Hindlimb muscle (tissue), 1 donor: ENCODE measurements around the gene BTBD10. TPM values are rescaled to one million over a fixed set of nuclear protein-coding genes. Genes with fewer than 3 reads are reported as not detected.
"Not testable (repeated sequence)": the region's sequence is repeated elsewhere in the genome, so short reads cannot be mapped to it uniquely, and the experiment has no call there.

Experiments
- DNase-seq: peaks from one replicate; pipeline ENCODE4 v3.0.0-alpha.2; 2013
- polyA plus RNA-seq: library from polyadenylated mRNA; unstranded; fragments of 120-200 nt; gene quantifications from one replicate; pipeline ENCODE4 v1.2.1, GENCODE V29; 2013; ENCODE audit not compliant: insufficient read length

Gene BTBD10
- polyA plus RNA-seq, 1 donor = 21.7 TPM

DNA sequence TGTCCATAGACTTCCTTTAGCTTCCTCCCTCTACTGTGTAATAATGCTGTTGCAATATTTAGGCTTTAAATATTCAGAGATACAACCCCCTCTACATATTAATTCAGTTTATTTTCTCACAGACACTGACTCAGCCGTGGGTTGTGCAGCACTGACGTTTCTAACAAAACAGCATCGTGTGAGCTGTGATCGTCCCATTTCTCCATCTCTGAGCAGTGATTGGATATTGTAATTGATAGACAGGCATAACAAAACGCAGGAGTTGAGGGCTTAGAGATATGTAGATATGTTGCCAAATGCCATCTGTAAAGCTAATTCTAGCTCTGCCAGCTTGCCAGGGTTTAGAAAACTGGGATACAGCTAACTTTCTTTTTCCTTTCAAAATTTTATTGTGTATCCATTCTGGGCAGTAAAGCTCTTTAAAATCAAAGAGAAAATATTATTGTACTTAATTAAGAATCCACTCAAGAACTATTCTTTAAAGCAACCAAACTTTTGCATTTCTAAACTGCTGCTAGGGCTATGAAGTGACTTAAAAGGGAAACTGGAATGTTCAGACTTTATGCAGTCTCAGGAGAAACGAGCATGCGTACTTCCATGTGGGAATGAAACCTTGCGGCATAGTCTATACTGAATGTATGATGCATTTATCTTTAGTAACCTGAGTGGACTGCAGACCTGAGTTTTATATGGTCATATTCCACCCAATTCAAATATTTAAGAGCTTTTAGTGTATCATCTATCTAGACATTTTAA lies 22.7 kb downstream of the BTBD10 start:
- peak; percentile 68 for DNase-seq

DNA sequence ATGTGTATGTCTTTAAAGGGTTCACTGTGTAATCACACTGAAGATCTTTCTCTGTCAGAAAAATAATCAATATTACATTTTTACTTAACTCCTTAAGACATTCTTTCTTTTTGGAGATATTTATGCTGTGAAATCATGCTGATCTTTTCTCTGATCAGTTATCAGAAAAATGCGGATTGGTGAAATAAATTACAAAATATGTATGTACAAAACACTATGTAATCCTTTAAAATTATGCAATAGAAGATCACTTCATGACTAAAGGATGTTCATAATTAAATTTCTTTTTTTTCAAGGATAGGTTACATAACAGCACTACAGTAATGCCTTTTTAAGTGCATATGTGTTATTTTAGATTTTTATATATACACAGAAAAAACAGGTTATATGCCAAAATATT lies 24.7 kb downstream of the BTBD10 start:
- DNase-seq = no peak

DNA sequence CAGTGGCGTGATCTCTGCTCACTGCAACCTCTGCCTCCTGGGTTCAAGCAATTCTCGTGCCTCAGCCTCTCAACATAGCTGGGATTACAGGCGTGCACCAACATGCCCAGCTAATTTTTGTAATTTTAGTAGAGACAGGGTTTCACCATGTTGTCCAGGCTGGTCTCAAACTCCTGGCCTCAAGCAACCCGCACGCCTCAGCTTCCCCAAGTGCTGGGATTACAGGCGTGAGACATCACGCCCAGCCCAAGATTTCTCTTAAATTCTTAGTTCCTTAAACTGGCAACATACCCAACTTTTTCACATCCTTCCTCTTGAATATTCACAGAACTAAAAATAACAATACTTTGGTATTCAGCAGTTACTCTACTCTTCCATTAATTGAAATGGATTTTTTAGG lies 26.2 kb downstream of the BTBD10 start:
- DNase-seq = not testable (repeated sequence)

DNA sequence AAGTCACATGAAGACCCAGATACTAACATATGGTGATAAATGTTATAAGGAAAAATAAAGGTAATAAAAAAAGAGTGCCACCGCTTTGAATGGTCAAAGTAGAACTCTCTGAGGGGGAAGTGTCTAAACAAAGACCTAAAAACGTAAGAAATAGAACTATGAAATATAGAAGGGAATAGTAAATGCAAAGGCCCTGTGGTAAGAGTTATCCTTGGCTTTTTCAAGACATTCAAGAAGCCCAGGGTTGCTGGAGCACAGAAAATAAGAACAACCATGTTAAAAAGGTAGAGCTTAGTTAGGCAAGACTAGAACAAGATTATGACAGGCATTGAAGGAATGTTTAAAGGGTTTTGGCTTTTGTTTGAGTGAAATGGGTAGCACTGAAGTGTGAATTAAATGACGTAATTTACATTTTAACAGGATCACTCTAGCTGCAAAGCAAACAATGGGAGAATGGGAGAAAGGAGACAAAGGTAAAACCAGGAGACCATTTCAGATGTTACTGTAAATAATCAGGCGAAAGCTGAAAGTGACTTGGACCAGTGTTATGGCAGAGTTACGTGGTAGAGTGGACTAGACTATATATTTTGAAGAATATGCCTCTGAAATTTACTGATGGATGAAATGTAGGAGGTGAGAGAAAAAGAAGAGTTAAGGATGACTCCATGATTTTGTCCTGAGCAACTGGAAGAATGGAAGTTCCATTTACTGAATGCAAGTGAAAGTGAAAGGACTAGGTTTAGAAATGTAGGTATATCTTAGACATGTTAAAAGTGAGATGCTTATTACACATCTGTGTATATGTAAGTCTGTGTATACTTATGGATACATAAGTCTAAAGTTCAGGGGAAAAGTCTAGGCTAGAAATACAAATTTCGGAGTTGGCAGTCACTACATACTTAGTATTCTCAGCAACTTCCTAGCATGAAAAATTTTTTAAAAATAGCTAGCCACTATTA lies 28.5 kb downstream of the BTBD10 start:
- DNase-seq = no peak

DNA sequence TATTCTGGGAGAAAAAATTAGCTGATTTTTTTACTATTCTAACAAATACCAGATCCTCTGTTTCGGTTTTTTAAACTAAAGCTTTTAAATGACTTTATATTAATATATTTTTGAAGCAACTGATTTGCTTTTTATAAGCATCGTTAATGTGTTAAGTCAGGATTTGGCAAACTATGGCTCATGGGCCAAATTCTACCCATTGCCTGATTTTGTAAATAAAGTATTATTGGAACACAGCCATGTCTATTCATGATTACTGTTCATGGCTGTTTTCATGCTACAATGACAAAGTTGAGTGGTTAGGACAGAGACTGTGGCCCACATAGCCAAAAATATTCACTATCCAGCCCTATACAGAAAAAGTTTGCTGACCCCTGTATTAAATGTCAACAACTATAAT lies 29.6 kb downstream of the BTBD10 start:
- no peak for DNase-seq

DNA sequence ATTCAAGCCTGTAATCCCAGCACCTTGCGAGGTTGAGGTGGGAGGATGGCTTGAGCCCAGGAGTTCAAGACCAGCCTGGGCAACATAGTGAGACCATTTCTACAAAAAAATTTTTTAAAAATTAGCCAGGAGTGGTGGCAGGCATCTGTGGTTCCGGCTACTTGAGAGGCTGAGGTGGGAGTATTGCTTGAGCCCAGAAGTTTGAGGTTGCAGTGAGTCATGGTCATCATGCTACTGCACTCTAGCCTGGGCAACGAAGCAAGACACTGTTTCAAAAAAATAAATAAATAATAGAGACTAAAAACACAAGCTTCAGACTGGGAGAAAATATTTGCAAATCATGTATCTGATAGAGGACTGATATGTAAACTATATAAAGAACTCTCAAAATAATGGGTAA lies 33.2 kb downstream of the BTBD10 start:
- DNase-seq = no peak

DNA sequence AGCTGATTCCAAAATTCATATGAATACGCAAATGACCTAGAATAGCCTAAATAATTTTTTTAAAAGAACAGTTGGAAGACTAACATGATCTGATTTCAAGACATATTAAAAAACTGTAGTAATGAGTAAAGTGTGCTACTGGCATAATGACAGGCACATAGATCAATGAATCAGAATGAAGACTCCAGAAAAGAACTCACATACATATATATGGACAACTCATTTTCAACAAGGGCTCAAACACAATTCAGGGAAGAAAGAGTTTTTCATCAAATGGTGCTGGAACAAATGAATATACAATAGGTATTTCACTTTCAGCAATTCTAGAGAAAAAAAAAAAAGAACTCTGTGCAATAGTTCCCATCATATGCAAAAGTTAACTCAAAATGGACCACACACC lies 33.7 kb downstream of the BTBD10 start:
- DNase-seq = no peak

DNA sequence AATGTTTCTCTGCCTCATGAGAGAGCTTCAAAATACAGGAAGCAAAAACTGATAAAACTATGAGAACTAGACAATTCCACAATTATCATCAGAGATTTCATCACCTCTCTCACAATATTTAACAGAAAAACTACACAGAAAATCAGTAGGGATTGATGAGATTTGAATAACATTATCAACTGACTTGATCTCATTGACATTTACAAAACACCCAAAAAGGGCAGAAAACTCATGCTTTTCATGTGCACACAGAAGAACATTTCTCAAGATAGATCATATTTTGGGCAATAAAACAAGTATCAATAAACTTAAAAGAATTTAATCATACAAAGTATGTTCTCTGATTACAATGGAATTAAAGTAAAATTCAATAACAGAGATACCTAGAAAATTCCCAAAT lies 35.6 kb downstream of the BTBD10 start:
- DNase-seq = no peak

DNA sequence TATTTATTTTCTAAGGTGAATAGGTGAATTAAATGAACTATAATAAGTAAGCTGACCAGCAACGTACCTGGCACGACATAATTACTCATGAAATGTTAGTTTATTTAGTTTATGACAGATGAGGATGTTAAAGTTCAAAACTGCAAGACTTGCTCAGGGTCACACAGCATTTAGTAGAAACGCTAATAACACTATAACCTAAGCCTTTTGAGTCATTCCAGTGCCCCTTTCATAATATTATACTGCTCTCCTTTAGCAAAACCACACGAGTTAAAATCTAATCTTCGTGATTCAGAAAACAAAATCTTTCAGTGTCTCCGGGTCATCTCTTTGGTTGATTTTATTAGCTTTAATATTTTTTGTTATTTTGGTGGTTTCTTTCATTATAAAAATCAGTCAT lies 39.6 kb downstream of the BTBD10 start:
- no peak for DNase-seq

DNA sequence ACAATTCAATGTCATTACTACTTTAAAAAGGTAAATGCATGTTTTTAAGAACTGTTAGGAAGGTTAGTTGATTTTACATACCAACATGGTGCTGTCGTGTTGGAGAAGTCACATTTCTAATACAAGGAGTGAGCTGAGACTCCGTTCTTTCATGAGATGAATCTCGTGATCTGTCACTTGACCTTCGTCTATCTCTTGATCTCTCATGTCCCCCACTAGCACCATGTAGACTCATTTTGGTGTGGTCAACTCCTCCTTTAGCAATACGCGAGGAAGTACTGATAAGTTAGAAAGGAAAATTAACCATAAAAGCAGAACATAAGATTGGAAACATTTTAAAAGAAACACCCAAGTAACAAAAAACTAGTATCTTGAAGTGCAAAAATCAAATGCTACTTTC lies 41.5 kb downstream of the BTBD10 start:
- DNase-seq = no peak

DNA sequence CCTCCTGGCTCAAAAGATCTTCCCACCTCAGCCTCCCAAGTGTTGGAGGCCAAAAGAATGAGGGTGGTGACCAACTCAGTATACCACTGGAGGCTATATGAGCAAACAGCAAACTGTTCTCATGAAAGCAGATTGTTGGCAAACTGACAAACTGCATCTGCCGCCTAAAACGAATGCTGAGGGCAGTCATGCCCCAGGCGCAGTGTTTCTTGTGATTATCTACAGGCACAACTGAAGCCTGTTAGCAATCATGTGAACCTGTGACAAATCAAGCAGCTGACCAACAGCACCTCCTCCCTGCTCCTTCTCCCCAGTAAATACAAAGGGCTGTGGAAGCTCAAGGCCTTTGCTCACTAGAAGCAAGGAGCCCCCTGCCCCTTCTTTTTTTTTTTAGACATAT lies 47.8 kb downstream of the BTBD10 start:
- no peak for DNase-seq

DNA sequence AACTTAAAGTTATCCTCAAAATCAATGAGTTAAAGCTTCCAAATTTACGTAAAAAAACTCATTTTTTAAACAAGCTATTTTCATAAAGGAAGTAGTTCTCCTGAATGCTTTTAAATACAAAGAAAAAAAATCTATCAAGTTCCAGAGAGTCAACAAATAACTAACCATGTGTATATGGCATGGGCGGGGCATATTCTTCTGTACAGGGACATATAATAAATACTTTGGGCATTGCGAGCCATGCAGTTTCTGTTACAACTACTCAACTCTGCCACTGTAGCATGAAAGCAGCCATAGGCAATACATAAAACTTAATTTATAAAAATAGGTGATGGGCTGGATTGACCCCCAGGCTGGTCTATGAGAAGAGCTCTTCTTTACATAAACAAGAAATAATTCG lies 57.8 kb downstream of the BTBD10 start:
- DNase-seq = no peak

DNA sequence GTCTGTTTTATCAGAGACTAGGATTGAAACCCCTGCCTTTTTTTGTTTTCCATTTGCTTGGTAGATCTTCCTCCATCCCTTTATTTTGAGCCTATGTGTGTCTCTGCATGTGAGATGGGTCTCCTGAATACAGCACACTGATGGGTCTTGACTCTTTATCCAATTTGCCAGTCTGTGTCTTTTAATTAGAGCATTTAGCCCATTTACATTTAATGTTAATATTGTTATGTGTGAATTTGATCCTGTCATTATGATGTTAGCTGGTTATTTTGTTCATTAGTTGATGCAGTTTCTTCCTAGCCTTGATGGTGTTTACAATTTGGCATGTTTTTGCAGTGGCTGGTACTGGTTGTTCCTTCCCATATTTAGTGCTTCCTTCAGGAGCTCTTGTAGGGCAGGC lies 64.7 kb downstream of the BTBD10 start:
- not testable (repeated sequence) for DNase-seq

DNA sequence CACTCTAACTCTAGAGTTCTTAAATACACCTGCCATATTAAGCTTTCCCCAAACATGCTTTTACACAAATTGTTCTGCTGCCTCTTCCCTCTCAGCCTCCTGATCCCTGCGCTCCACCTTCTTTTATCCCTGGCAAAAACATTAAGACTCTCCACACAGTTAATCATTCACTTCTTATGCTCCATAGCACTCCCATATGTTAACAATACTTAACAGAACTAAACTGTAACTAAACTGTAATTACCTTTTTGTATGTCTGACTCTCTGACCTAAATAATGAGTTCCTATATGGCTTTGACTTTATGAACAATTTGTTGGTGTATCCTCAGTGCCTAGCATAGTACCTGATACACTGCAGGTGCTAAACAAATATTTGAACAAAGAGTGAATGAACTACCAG lies 71.8 kb downstream of the BTBD10 start:
- DNase-seq = no peak

DNA sequence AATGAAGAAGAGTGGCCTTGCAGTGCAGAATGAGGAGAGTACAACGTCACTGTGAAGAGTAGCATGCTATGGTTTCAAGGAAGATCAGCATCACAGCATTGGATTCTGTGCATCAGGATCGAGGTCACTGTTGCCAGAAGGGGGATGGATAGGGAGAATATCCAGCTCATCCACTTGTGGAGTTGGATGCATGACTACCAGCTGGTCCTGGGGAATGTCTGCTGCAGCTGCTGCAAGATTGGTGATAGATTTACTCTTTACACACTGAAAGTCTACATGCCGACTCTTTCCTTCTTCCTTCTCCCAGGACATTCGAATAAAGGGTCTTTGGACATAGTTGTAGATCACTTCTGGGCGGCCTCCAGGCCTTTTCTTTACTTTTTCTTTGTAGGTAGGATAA lies 74.3 kb downstream of the BTBD10 start:
- DNase-seq = no peak

DNA sequence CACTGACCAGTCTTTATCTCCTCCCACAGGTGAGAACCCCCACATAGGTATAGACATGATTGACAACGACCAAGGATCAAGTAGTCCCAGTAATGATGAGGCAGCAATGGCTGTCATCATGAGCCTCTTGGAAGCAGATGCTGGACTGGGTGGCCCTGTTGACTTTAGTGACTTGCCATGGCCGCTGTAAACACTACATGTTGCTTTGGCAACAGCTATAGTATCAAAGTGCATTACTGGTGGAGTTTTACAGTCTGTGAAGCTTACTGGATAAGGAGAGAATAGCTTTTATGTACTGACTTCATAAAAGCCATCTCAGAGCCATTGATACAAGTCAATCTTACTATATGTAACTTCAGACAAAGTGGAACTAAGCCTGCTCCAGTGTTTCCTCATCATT lies 76.5 kb downstream of the BTBD10 start:
- DNase-seq = no peak

DNA sequence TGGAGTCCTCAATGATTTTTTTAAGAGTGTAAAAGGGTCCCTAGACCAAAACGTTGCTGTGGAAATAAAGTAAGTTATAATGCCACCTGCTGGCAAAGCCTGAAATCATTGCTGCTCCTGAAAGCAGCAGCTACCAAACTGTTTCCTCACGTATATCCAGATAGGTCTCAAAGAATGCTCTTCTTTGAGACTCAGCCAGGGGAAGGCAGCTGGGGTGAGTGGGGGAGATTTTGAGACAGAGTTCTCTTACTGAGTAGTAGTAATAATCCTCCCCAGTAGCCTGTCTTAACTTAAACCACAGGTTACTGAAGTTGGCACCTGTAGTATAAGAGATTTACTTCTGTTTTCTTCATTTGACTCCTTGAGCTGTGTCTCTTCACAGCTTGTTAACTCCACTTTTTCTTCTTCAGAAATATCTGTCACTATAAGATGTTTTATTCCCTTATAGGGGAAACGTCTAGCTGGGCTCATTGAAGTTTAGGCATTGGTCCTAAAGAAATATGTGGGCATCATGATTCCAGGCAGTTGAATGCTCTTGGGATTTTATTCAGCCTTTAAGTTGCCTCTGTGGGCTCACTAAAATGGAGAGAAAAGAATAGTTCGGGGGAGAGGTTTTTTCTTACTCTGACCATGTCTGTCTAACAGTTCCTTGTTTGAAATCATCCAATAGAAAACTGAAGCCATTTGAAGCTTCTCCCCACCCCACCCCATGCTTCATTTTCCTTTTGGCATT lies 77.9 kb downstream of the BTBD10 start:
- peak; percentile 34 for DNase-seq

DNA sequence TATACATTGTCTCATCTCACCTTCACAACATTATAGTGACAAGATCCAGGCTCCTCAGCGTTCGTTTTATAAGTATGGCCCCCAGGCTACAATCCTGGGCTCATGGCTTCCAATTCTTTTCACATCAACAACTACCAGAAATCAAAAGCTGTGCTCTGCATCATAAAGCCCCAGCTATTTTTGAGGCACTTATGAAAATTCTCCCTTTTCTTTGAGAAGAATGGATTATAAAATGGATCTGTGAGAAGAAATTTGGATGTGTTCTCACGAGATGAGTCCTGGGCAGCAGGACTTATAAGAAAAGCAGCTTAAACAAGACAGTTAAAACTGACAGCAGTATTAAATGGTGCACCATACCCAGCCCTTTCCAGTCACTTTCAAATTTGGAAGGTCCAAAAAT lies 80.3 kb downstream of the BTBD10 start:
- no peak for DNase-seq

DNA sequence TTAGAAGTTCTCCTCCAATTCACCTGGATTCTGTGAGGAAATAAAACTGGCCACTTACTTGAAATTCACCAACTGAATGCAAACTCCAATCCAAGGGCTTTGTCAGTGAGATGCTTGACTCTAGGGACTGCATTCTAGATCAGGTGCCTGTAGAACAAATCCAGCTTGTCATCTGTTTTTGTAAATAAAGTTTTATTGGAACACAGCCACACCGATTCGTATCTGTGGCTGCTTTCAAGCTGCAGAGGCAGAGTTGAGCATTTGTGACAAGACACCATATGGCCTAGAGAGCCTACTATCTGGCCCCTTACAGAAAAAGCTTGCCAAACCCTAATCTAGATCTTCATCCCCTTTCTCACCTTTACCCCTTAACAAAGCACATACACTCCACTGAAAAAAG lies 82.3 kb downstream of the BTBD10 start:
- no peak for DNase-seq

DNA sequence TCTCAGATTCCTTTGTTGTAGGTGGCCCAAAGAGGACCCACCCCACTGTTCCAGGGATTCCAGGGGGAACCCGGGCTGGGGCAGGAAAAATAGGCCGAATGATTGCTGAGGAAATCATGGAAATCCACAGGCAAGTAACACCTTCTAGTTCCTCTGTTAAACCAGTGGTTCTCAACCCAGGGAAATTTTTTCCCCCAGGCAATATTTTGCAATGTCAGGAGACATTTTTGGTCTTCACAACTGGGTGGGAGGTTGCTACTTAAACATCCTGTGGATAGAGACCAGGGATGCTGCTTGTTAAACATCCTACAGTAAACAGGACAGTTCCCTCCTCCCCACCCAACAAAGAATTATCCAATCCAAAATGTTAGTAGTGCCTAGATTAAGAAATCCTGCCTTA lies 84.7 kb downstream of the BTBD10 start:
- no peak for DNase-seq

DNA sequence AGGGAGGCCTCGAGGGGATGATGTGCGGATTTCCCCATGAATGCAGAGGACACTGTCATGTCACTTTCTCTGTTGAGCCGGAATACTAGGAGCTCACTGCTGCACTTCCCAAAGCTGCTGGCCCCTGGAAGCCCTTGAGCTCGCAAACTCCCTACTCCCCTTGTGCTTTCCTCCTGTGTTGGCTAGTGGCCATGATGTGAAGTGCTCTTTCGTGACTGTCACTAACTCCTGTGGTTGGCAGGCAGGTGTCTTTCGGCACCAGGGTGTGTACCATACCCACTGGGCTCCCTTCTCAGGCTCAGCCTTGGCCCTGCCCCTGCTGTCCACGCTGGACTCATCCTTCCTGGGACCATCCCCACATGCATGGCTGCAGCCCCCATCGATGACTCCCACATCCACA lies 86.2 kb downstream of the BTBD10 start:
- no peak for DNase-seq

DNA sequence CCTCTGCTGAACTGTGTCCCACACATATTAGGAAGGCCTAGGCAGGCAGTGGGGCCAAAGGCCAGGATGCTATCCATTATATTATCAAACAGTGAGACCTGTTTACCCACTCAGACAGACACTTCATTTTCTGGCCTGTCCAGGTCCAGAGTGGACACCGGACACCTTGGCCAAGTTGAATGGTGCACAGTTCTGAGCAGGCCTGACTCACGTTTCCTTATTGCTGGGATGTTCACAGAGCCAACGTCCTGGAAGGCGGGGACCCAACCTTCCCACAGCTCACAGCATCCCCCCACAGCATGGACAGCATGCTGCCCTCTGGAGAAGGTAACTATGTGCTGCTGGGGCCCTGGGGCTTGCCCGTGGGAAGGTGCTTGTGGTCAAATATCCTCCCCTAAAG lies 86.6 kb downstream of the BTBD10 start:
- DNase-seq = no peak

DNA sequence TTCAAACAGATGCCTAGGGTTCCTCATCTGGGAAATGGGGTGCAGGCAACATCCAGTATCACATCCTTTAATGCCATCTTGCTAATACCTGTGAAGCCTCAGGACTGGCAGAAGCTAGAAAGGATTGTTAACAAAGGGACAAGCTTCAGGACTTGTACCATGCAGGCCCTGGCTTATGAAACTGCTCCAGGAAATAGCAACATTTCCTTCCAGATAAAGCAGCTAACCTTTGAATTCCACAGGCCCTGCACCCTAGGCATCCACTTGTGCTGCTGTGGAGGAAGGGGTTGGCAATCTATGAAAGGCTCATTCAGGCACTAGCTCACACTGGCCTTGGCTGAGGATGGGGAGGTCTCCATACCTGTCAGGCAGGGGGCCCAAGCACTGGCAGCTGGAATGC lies 87.2 kb downstream of the BTBD10 start:
- no peak for DNase-seq
